ENCODE data around the gene REEP1.

Gene REEP1

GRCh38 chr2:86272111-86272510 is 65.3 kb downstream of the REEP1 start:
- no peak for TF ChIP-seq CTCF (IDR thresholded peaks at IDR 0.05; ENCODE audit: low read depth, low read length)

GRCh38 chr2:86271248-86271647 is 66.2 kb downstream of the REEP1 start:
- TF ChIP-seq CTCF (IDR thresholded peaks at IDR 0.05; ENCODE audit: low read depth, low read length), result no peak
- H3K4me3 ChIP-seq (ENCODE audit: low read depth, low read length), result no peak overlapping the region

More at GRCh38 chr2:86272111-86272510, 65.3 kb downstream of the REEP1 start:
- H3K4me3 ChIP-seq (ENCODE audit: low read depth, low read length), result no peak overlapping the region

DNA sequence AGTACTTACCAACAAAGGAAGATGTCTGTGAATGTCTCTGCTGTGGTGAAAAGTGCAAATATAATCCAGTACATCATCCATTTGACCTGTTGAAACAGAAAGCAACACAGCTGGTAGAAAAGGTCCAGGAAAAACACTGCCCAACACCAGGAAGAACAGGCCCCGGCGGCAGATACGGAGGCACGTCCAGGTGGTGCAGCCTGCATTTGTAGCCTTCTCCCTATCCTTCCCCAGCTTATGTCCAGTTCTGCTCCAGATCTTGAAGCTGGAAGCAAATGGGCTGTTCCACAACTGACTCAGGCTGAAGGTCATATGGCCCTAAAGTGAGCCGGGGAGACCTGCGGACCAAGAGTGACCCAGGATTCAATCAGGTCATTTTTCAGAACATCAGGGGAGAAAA is 73.5 kb downstream of the REEP1 start:
- TF ChIP-seq CTCF (IDR thresholded peaks at IDR 0.05; ENCODE audit: low read depth, low read length), result no peak
- no peak overlapping the region for H3K4me3 ChIP-seq (ENCODE audit: low read depth, low read length)

DNA sequence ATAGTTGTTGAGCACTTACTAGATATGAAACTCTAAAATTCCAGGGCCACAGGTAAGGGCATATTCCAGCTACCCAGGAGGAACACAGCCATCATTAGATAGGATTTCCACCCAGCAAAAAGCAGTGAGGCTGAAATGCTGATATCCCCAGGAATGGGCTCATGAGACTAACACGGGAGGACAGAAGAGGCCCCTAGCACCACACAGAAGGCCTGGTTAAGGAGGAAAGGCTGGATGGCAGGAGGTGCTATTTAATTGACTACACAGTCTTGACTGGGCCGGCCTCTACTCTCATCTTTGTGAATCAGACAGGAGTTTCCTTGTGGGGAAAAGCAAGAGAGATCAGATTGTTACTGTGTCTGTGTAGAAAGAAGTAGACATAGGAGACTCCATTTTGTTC is 76.4 kb downstream of the REEP1 start:
- no peak for TF ChIP-seq CTCF (IDR thresholded peaks at IDR 0.05; ENCODE audit: low read depth, low read length)
- H3K4me3 ChIP-seq (ENCODE audit: low read depth, low read length), result no peak overlapping the region

GRCh38 chr2:86258106-86258505 is 79.3 kb downstream of the REEP1 start:
- H3K4me3 ChIP-seq (ENCODE audit: low read depth, low read length), result no peak overlapping the region
- TF ChIP-seq CTCF (IDR thresholded peaks at IDR 0.05; ENCODE audit: low read depth, low read length), result no peak

GRCh38 chr2:86256982-86257381 is 80.4 kb downstream of the REEP1 start:
- no peak for TF ChIP-seq CTCF (IDR thresholded peaks at IDR 0.05; ENCODE audit: low read depth, low read length)

GRCh38 chr2:86256300-86256699 is 81.1 kb downstream of the REEP1 start:
- H3K4me3 ChIP-seq (ENCODE audit: low read depth, low read length), result no peak overlapping the region
- no peak for TF ChIP-seq CTCF (IDR thresholded peaks at IDR 0.05; ENCODE audit: low read depth, low read length)

More at GRCh38 chr2:86256982-86257381, 80.4 kb downstream of the REEP1 start:
- H3K4me3 ChIP-seq (ENCODE audit: low read depth, low read length), result no peak overlapping the region

Data from WI38 (cell line).